C4-2B (cell line): ENCODE data around the gene HCST.

Experiments used
- CTCF ChIP-seq: fragments of 450-650 bp; conservative IDR thresholded peaks from 2 replicates; pipeline ENCODE4 v1.5.1; 2017; ENCODE audit warnings: mild to moderate bottlenecking
- ZFX ChIP-seq: fragments of 450-650 bp; IDR thresholded peaks from 2 replicates; pipeline ENCODE4 v1.6.1; 2017

DNA sequence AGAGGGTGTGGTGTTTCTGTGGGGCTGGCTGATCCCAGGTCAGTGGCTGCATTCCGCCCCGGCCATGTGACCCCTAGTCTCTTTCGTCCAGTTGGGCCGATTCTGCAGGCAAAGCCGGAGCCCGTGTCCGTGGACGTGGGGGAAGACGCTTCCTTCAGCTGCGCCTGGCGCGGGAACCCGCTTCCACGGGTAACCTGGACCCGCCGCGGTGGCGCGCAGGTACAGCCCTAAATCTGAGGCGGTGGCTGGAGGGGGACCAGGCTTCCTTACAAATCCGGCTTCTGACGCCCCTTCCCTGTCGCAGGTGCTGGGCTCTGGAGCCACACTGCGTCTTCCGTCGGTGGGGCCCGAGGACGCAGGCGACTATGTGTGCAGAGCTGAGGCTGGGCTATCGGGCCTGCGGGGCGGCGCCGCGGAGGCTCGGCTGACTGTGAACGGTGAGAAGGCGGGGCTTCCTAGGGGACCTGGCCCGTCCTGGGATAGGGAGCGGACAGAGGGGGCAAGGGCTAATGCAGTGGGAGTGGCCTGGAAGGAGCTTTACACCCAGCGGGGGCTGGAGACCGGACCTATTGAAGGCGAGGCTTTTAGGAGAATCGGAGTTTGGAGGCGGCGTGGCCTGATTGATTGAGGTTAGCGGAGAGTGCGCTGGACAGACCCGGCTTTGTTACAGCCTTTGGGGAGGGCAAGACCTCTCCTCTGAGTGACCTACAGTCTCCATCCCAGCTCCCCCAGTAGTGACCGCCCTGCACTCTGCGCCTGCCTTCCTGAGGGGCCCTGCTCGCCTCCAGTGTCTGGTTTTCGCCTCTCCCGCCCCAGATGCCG is 41.3 kb upstream of the HCST start:
- TF ChIP-seq CTCF = no peak
- no peak for TF ChIP-seq ZFX
